ENCODE data around the gene TOR2A. TPM values are rescaled to one million over a fixed set of nuclear protein-coding genes. Genes with fewer than 3 reads are reported as not detected.
A peak's percentile ranks its signal among the peaks of the same experiment; 100 is the strongest.

The TOR2A gene
- total and polyA plus RNA-seq, 8 donors, result 5.0 to 87.8 (median 11.1) TPM

DNA sequence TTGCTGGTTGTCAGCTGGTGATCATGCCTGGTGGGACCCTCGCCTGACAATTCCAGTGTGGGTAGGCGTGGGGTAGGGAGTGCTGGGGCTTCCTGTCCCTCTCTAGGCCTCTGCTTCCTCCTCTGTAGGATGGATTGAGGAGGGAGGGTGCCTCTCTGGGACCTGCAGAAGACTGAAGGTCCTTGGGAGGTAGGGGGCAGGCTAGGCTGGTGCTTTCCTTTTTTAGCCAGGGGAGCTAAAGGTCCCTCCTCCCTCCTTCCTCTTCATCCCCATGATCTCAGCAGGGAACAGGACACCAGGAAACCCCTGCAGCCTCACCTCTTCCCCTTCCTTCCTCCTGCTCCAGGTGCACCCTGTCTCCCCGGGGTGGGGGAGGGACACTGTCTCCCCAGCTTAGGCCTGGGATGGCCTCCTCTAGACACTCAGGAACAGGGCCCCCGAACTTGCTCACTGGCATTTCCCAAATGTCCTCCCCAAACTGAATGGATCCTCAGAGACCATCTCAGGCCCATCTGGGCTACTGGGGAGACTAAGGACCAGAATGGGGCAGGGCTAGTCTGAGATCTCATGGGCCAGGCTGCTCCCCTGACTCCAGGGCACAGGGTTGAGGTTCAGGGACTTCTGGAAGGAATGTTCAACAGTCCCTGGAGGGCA lies 35.0 kb upstream of the TOR2A start:
- DNase-seq, result peak in 1 of 2 donors; percentile 42
- peak overlapping the region; percentile 50 to 58 (median 54) for H3K4me3 ChIP-seq
- TF ChIP-seq POLR2AphosphoS5 (IDR thresholded peaks at IDR 0.05), result no peak
- TF ChIP-seq EP300 (IDR thresholded peaks at IDR 0.05), result no peak
- TF ChIP-seq POLR2A (IDR thresholded peaks at IDR 0.05), result no peak
- TF ChIP-seq, protein P1, sequence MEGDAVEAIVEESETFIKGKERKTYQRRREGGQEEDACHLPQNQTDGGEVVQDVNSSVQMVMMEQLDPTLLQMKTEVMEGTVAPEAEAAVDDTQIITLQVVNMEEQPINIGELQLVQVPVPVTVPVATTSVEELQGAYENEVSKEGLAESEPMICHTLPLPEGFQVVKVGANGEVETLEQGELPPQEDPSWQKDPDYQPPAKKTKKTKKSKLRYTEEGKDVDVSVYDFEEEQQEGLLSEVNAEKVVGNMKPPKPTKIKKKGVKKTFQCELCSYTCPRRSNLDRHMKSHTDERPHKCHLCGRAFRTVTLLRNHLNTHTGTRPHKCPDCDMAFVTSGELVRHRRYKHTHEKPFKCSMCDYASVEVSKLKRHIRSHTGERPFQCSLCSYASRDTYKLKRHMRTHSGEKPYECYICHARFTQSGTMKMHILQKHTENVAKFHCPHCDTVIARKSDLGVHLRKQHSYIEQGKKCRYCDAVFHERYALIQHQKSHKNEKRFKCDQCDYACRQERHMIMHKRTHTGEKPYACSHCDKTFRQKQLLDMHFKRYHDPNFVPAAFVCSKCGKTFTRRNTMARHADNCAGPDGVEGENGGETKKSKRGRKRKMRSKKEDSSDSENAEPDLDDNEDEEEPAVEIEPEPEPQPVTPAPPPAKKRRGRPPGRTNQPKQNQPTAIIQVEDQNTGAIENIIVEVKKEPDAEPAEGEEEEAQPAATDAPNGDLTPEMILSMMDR (IDR thresholded peaks at IDR 0.05), result no peak
- H3K27me3 ChIP-seq, result peaks cover 0 to 4% (median 0%) of the 10 kb centered on the region in 3 donors
- H3K4me1 ChIP-seq, result peaks cover 13 to 44% (median 31%) of the 10 kb centered on the region in 4 donors
- peak overlapping the region; percentile 41 to 82 (median 69) for H3K27ac ChIP-seq
- H3K9me3 ChIP-seq, result no peaks in the 10 kb centered on the region
- 60 to 74% (median 68%) methylated on average over 2 to 4 of the region's 4 CpGs for WGBS, 5 donors
- intact Hi-C loops (cut with DNase I; ENCODE audit: low total_unique reads), result no loop called here
- H3K36me3 ChIP-seq, result peaks cover 0 to 3% (median 0%) of the 10 kb centered on the region in 4 donors

DNA sequence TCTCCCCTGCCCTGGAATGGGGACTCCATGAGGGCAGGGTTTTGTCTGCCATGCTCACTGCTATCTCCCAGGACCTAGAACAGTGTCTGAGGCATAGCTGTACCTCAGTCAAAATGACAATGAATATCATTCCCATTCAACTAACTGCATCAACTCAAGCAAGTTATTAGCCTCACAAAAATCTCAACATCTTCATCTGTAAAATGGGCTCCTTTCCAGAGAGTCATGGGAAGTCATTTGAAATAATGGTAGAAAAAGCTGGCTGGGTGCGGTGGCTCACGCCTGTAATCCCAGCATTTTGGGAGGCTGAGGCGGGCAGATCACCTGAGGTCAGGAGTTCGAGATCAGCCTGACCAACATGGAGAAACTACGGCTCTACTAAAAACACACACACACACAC lies 34.0 kb upstream of the TOR2A start:
- intact Hi-C loops (cut with DNase I; ENCODE audit: low total_unique reads), result no loop called here
- Histone ChIP-seq H3K4me3 (peak overlapping the region in 1 of 4 donors; percentile 57), H3K9me3 (no peaks in the 10 kb centered on the region), H3K27ac (peak overlapping the region in 4 of 5 donors; percentile 39 to 82 (median 72)), H3K4me1 (peaks cover 13 to 44% (median 33%) of the 10 kb centered on the region in 4 donors), H3K36me3 (peaks cover 0 to 3% (median 0%) of the 10 kb centered on the region in 4 donors), H3K27me3 (peaks cover 0 to 10% (median 0%) of the 10 kb centered on the region in 3 donors)
- WGBS, 5 donors, result 88 to 97% (median 91%) methylated on average over 5 of the region's 5 CpGs
- no peak for DNase-seq
- TF ChIP-seq EP300 (IDR thresholded peaks at IDR 0.05) (no peak), POLR2AphosphoS5 (IDR thresholded peaks at IDR 0.05) (no peak), POLR2A (IDR thresholded peaks at IDR 0.05) (no peak)
- TF ChIP-seq, protein P1 (IDR thresholded peaks at IDR 0.05), result no peak

DNA sequence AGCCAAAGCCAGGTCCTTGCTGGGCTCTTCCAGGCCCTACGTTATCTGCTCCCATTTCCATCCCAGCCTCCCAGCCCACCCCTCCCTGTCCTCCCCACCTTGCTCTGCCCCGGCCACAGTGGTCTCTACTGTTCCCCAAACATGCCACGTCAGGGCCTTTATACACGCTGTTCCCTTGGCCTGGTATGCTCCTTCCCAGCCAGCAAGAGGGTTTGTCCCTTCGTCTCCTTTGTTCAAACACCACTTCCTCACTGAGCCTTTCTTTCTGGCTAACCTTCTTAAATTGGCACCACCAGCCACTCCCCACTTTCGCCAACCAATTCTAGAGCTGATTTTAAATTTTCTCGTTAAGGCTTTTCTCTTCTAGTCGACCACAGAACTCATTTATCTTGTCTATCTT lies 33.6 kb upstream of the TOR2A start:
- Histone ChIP-seq H3K27me3 (peaks cover 0 to 14% (median 0%) of the 10 kb centered on the region in 3 donors), H3K36me3 (no peaks in the 10 kb centered on the region), H3K4me1 (peaks cover 13 to 44% (median 33%) of the 10 kb centered on the region in 4 donors), H3K9me3 (no peaks in the 10 kb centered on the region), H3K27ac (peak overlapping the region in 4 of 5 donors; percentile 39 to 82 (median 72)), H3K4me3 (no peak overlapping the region)
- TF ChIP-seq POLR2AphosphoS5 (IDR thresholded peaks at IDR 0.05) (no peak), EP300 (IDR thresholded peaks at IDR 0.05) (no peak), POLR2A (IDR thresholded peaks at IDR 0.05) (no peak)
- TF ChIP-seq, protein P1 (IDR thresholded peaks at IDR 0.05), result no peak
- intact Hi-C loops (cut with DNase I; ENCODE audit: low total_unique reads), result no loop called here
- no peak for DNase-seq
- WGBS, 5 donors, result 63 to 79% (median 74%) methylated on average over 8 of the region's 8 CpGs

DNA sequence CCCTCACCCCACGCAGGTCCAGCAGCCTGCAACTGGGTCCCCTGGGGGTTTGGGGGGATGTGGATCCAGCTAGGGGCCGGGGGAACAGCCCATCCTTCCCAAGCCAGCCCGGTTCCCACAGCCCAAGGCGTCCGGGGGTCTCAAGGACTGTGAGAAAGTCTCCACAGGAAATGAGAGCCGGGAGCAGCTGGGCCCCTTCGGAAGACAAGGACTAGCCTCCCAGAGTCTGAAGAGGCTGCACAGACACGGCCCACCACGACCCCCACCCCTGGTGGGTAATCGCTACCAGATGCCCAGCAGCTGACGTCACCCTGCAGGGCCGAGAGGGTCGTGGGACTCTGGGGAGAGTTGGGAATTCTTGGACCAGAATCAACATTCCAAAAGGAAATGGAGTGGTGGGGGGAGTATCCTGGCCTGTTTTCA lies 32.8 kb upstream of the TOR2A start:
- peaks cover 13 to 45% (median 33%) of the 10 kb centered on the region in 4 donors for H3K4me1 ChIP-seq
- peak in 1 of 2 donors; percentile 83 for DNase-seq
- peaks cover 0 to 21% (median 0%) of the 10 kb centered on the region in 3 donors for H3K27me3 ChIP-seq
- H3K9me3 ChIP-seq, result no peaks in the 10 kb centered on the region
- peak overlapping the region; percentile 39 to 82 (median 65) for H3K27ac ChIP-seq
- intact Hi-C loops (cut with DNase I; ENCODE audit: low total_unique reads), result no loop called here
- H3K36me3 ChIP-seq, result no peaks in the 10 kb centered on the region
- 28 to 58% (median 48%) methylated on average over 7 to 13 of the region's 13 CpGs for WGBS, 5 donors
- no peak overlapping the region for H3K4me3 ChIP-seq
- TF ChIP-seq, protein P1 (IDR thresholded peaks at IDR 0.05), result no peak
- TF ChIP-seq EP300 (IDR thresholded peaks at IDR 0.05) (no peak), POLR2AphosphoS5 (IDR thresholded peaks at IDR 0.05) (no peak), POLR2A (IDR thresholded peaks at IDR 0.05) (no peak)
